NCI-H2196 (cell line): ENCODE data around the gene C2orf49.

Source experiments
- DNase-seq: peaks from one replicate; lab custom pipeline; 2025; ENCODE audit not compliant: unreplicated experiment; lab: John Stamatoyannopoulos, UW

Gene C2orf49

GRCh38 chr2:105361102-105361889 lies 24.0 kb downstream of the C2orf49 start:
- DNase-seq, result no peak

- DNase-seq, result no peak
These were observed 25.7 kb downstream of the C2orf49 start for GRCh38 chr2:105362862-105363591.

DNA sequence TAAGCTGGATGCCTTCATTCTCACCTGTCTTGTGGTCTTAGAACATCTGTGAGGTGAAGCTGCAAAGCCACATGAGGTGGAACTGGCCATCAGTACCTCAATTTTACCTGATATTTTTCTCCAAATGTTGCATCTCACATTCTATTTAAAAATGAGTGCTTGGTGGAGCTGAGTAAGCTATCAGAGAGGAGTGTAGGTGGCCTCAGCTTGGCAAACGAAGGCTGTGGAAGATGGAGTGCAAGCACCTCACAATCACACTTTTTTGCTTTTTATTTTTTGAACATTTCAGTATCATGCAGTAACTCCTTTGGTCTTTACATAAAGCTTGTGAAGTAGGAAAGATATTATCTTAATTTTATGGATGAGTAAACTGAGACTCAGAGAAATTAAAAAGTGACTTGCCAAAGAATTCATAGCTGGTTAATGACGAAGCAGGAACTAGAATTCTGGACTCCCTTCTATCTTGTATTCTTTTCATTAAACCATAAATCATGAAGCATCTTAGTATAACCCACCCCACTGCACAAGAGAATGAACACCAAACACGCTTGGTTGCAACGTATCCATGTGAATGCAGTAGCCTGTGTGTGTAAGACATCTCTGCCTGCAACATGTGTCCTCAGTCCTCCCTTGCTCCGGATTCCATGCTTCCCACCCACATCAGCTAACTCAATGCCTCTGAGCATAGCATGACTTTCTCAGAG lies 27.2 kb downstream of the C2orf49 start:
- DNase-seq, result no peak

DNA sequence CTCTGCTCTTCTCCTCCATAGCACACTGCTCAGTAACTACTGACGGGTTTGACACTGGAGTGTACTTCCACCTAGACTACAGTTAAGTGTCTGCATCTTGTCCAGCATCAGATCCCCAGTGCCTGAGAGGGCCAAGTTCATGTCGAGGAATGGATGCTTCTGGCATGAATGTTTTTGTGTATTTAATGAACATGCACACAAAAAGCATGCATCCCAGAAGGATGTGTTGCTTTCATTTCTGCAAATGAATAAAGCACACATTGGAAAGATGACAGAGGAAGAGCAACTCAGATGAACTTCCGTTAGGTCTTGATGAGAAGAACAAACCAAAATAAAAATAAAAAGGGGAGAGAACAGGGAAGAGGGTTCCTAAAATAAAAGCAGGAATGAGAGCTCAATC lies 27.9 kb downstream of the C2orf49 start:
- DNase-seq, result no peak

- no peak for DNase-seq
These were observed 31.5 kb downstream of the C2orf49 start for GRCh38 chr2:105368759-105369408.

DNA sequence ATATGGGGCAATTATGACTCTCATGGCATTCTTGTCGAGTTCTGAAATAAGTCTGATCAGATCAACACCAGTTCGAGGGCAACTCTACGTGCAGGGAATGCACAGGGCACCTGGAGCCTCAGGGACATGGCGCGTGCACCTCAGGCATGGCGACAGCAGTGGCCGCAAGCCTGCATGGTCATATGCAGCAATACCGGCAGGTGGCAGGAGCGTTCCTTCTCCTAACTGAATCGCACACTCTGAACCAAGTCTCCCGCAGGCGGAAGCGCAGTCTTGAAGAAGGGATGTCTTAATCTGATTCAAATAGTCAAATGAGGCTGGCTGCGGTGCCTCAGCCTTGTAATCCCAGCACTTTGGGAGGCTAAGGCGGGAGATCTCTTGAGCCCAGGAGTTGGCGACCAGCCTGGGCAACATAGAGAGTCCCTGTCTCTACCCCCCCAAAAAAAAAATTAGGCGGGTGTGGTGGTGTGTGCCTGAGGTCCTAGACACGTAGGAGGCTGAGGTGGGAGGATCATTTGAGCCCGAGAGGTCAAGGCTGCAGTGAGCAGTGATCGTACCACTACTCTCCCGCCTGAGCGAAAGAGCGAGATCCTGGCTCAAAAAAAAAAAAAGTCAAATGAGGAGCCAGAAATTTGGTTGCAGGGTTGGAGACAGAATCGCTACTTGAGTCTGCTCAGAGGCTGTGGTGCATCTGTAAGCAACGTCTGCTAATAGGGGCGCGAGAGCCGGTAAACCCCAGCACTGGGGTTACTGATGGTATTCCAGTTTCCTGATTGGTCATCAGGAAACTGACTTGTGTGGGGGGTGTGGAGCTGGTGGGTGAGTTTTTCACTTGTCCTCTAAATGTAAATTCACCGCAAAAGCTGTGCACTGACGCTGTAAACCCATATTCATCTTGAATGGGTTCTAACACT lies 32.7 kb downstream of the C2orf49 start:
- DNase-seq, result peak; percentile 44

DNA sequence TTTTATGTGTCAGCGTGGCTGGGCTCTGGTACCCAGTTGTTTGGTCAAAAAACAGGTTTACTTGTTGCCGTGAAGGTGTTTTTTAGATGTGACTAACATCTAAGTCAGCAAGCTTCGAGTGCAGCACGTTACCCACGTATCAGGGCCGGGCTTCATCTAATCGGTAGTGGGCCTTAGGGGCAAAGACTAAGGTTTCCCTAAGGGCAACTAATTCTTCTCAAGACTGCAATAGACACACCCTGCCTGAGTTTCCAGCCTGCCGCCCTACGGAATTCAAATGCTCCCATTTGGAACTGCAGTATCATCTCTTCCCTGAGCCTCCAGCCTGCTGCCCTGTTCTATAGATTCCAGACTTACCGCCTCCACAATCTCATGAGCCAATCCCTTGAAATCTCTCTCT lies 33.8 kb downstream of the C2orf49 start:
- DNase-seq, result no peak

DNA sequence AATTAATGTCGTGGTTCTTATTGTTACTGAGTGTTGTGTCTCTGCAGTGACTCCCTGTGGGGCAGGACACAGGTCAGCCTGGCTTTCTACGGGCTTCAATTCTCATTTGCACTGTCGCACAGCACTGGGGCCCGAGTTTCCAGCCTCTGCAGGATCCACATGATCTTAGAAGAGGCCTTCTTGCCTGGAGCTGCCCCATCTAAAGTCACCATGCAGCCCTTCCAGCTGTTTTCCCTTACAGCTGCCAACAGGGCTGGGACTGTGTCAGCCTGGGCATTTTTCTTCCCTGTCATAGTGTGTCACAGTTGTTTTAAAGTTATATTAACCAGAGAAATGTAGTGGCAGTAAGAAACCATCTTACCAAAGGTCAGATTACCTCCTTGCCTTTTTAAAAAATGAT lies 34.5 kb downstream of the C2orf49 start:
- no peak for DNase-seq

DNA sequence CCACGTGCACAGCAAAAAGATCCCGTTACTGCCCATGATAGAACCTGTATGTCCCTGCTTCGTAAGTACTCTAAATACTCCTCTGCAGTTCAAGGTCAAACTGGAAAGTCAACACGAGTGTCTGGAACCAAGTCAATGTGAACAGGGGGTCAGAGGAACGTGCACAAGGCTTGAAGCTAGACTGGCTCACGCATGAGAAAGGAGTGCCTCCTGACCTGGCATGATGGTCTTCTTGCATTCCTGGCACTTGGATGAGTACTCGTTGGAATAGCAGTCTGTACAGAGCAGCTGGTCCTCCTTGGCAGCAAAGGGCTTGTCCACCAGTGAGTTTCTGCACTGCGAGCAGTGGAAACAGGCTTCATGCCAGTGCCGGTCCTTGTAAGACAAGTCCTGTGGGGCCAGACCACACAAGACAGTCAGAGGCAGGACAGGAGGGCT lies 36.0 kb downstream of the C2orf49 start:
- DNase-seq, result no peak

DNA sequence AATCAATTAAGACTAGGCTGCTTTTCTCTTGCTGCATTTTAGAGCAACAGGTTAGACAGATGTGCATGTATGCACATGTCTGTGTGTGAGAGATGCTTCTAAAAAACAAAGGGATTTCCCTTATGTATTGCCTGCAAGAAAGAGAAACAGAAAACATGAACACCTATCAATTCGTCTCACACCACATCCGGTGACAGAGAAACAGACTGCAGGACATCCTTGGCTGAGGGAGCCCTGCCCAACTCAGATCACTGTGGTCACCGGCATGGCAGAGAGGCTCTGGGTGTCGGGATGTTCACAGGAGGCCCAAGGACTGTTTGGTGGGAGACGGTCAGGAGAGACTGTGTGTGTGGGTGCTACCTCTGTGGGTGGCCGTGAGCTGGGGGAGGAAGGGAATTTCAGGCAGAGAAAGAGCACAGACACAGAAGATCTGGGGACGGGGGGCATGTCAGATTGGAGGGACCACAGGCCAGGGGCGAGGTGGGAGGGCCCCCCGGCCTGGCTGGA lies 36.6 kb downstream of the C2orf49 start:
- DNase-seq, result no peak

GRCh38 chr2:105375001-105375561 lies 37.7 kb downstream of the C2orf49 start:
- DNase-seq, result no peak

GRCh38 chr2:105376010-105376409 lies 38.7 kb downstream of the C2orf49 start:
- DNase-seq, result no peak

GRCh38 chr2:105376789-105377240 lies 39.5 kb downstream of the C2orf49 start:
- DNase-seq, result no peak

DNA sequence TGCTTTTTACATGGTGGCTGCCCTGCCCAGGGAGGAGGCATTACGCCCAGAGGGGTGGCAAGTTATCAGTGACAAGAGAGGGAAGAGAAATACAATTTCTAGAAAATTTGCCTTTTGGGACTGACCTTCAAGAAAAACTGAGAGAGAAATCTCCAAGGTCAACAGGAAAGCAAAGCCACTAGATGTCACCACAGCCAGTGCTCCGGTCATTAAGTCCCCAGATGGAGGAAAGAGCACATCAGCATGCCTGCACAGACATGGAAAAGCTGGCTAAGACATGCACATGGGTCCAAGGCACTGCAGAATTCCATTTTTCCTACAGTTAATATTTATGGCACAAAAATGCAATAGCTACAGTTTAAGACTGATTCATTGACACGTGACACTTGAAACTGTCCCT lies 40.5 kb downstream of the C2orf49 start:
- no peak for DNase-seq

- DNase-seq, result no peak
These were observed 41.0 kb downstream of the C2orf49 start for GRCh38 chr2:105378276-105378840.

DNA sequence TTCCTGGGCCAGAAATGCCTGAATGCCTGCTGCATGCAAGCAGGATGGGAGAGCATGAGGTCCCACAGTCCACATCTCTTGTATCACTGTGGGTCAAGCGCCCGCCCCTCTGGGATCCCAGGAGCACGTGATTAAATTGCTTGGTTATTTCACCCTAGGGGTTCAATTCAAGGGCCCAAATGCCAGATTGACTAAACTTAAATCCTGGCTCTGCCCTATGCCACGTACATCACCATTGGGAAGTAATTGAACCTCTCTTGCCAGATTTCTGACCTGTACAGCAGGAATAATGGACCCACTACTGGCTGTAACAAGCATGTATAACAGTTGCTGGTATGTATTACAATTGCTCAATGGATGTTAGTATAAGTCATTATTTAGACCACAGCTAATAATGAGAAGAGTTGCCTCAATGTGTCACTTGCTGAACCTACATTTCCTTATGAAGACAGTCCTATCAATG lies 41.6 kb downstream of the C2orf49 start:
- no peak for DNase-seq

- DNase-seq, result no peak
These were observed 42.4 kb downstream of the C2orf49 start for GRCh38 chr2:105379741-105380186.

GRCh38 chr2:105380432-105381100 lies 43.2 kb downstream of the C2orf49 start:
- no peak for DNase-seq
